Stomach (tissue), 4 donors: ENCODE data around the gene THAP7.

Experiments used
- CTCF ChIP-seq, 7 experiments: fragments of 450-650 bp in 4 of 7; fragments of 200-600 bp in 3 of 7; sonication (generic) in 3 of 7; IDR thresholded peaks; one replicate each; pipeline ENCODE4 v1.5.1; 2016 to 2019; ENCODE audit warnings: antibody characterized with exemption in 7 of 7, control low read depth in 2 of 7, mild to moderate bottlenecking in 1 of 7
- POLR2A ChIP-seq, 4 donors: fragments of 450-650 bp; IDR thresholded peaks; one replicate each; pipeline ENCODE4 v1.6.1; 2016; ENCODE audit warnings: antibody characterized with exemption in 4 of 4, control low read depth in 2 of 4, mild to moderate bottlenecking in 1 of 4, moderate library complexity in 1 of 4
- POLR2AphosphoS5 ChIP-seq, 3 donors: sonication (generic); formaldehyde crosslinking; IDR thresholded peaks; one replicate each; pipeline ENCODE4 v1.6.1; 2016; ENCODE audit warnings: antibody characterized with exemption in 3 of 3

- no peak for TF ChIP-seq CTCF (IDR thresholded peaks at IDR 0.05)
- TF ChIP-seq POLR2A (IDR thresholded peaks at IDR 0.05): no peak
- no peak for TF ChIP-seq POLR2AphosphoS5 (IDR thresholded peaks at IDR 0.05)
Measured at GRCh38 chr22:20979243-20979809, 22.6 kb downstream of the THAP7 start.
